Gastroesophageal sphincter (tissue), 3 donors: ENCODE data around the gene TMEM181.
"Not testable (repeated sequence)": the region's sequence is repeated elsewhere in the genome, so short reads cannot be mapped to it uniquely, and the experiment has no call there.

Source experiments
- CTCF ChIP-seq, 4 experiments: fragments of 200-600 bp in 2 of 4; fragments of 450-650 bp in 2 of 4; sonication (generic) in 1 of 4; IDR thresholded peaks; one replicate each; pipeline ENCODE4 v1.5.1; 2017 to 2019; ENCODE audit warnings: antibody characterized with exemption in 4 of 4, mild to moderate bottlenecking in 2 of 4, moderate library complexity in 2 of 4
- POLR2A ChIP-seq, 2 donors: fragments of 450-650 bp; IDR thresholded peaks; one replicate each; pipeline ENCODE4 v1.6.1; 2017; ENCODE audit warnings: antibody characterized with exemption in 2 of 2, mild to moderate bottlenecking in 2 of 2, moderate library complexity in 1 of 2
- POLR2AphosphoS5 ChIP-seq: sonication (generic); formaldehyde crosslinking; IDR thresholded peaks from one replicate; pipeline ENCODE4 v1.6.1; 2017; ENCODE audit warnings: antibody characterized with exemption

- TF ChIP-seq POLR2A (IDR thresholded peaks at IDR 0.05); CTCF (IDR thresholded peaks at IDR 0.05); POLR2AphosphoS5: not testable (repeated sequence)
Measured at GRCh38 chr6:158656986-158657385, 97.1 kb downstream of the TMEM181 start.
